Sigmoid colon (tissue), 4 donors: Measurements from ENCODE around the gene CMSS1.

Experiments
- POLR2A ChIP-seq, 2 donors: fragments of 450-650 bp; IDR thresholded peaks; one replicate each; pipeline ENCODE4 v1.6.1; 2016; ENCODE audit warnings: antibody characterized with exemption in 2 of 2, mild to moderate bottlenecking in 2 of 2, moderate library complexity in 2 of 2
- POLR2AphosphoS5 ChIP-seq, 4 donors: sonication (generic); formaldehyde crosslinking; IDR thresholded peaks; one replicate each; pipeline ENCODE4 v1.6.1; 2017; ENCODE audit warnings: antibody characterized with exemption in 4 of 4
- TF ChIP-seq, protein P1 (sequence below), 4 experiments: fragments of 450-650 bp in 3 of 4; fragments of 200-600 bp in 1 of 4; IDR thresholded peaks; one replicate each; pipeline ENCODE4 v1.5.1; 2016 to 2019; ENCODE audit warnings: antibody characterized with exemption in 4 of 4, mild to moderate bottlenecking in 3 of 4, moderate library complexity in 2 of 4

- TF ChIP-seq POLR2A (IDR thresholded peaks at IDR 0.05) (no peak), POLR2AphosphoS5 (IDR thresholded peaks at IDR 0.05) (no peak)
- TF ChIP-seq, protein P1, sequence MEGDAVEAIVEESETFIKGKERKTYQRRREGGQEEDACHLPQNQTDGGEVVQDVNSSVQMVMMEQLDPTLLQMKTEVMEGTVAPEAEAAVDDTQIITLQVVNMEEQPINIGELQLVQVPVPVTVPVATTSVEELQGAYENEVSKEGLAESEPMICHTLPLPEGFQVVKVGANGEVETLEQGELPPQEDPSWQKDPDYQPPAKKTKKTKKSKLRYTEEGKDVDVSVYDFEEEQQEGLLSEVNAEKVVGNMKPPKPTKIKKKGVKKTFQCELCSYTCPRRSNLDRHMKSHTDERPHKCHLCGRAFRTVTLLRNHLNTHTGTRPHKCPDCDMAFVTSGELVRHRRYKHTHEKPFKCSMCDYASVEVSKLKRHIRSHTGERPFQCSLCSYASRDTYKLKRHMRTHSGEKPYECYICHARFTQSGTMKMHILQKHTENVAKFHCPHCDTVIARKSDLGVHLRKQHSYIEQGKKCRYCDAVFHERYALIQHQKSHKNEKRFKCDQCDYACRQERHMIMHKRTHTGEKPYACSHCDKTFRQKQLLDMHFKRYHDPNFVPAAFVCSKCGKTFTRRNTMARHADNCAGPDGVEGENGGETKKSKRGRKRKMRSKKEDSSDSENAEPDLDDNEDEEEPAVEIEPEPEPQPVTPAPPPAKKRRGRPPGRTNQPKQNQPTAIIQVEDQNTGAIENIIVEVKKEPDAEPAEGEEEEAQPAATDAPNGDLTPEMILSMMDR (IDR thresholded peaks at IDR 0.05), result no peak
Observed at GRCh38 chr3:99864289-99864688, 46.6 kb downstream of the CMSS1 start.
